Mesenchymal stem cell (in vitro differentiated cells and primary cell): Measurements from ENCODE around the gene TMEM185B.
A peak's percentile ranks its signal among the peaks of the same experiment; 100 is the strongest.
"Not testable (repeated sequence)": the region's sequence is repeated elsewhere in the genome, so short reads cannot be mapped to it uniquely, and the experiment has no call there.

Source experiments
- DNase-seq: peaks from one replicate; pipeline ENCODE4 v3.0.0-alpha.2; 2013
- H2AFZ ChIP-seq: one replicate; pipeline ENCODE4 v1.6.1; 2013; ENCODE audit warnings: low read depth, mild to moderate bottlenecking, control low read depth, inconsistent platforms, low read length, moderate library complexity
- H2AK5ac ChIP-seq: 2 replicates; pipeline ENCODE4 v1.6.1; 2013; ENCODE audit warnings: low read length, moderate library complexity, mild to moderate bottlenecking, inconsistent platforms; ENCODE audit not compliant: severe bottlenecking
- H2BK120ac ChIP-seq: one replicate; pipeline ENCODE4 v1.6.1; 2013; ENCODE audit warnings: low read depth, mild to moderate bottlenecking, inconsistent platforms, low read length, moderate library complexity
- H2BK12ac ChIP-seq, 2 experiments: one replicate each; pipeline ENCODE4 v1.6.1; 2013; ENCODE audit warnings: inconsistent platforms in 2 of 2, low read length in 2 of 2, mild to moderate bottlenecking in 2 of 2, moderate library complexity in 2 of 2, control low read depth in 1 of 2
- H2BK15ac ChIP-seq: one replicate; pipeline ENCODE4 v1.6.1; 2013; ENCODE audit warnings: mild to moderate bottlenecking, low read depth, inconsistent platforms; ENCODE audit not compliant: poor library complexity, severe bottlenecking
- H2BK5ac ChIP-seq: 2 replicates; pipeline ENCODE4 v1.6.1; 2013; ENCODE audit warnings: low read depth, mild to moderate bottlenecking, low read length, control low read depth, inconsistent platforms; ENCODE audit not compliant: poor library complexity, severe bottlenecking
- H3K14ac ChIP-seq, 2 experiments: one replicate each; pipeline ENCODE4 v1.6.1; 2013; ENCODE audit warnings: inconsistent platforms in 2 of 2, low read length in 2 of 2, control low read depth in 1 of 2, mild to moderate bottlenecking in 1 of 2, moderate library complexity in 1 of 2
- H3K18ac ChIP-seq, 2 experiments: one replicate each; pipeline ENCODE4 v1.6.1; 2013; ENCODE audit warnings: inconsistent platforms in 2 of 2, low read length in 2 of 2, control low read depth in 1 of 2, low read depth in 1 of 2, mild to moderate bottlenecking in 1 of 2
- H3K23ac ChIP-seq, 2 experiments: one replicate each; pipeline ENCODE4 v1.6.1; 2013; ENCODE audit warnings: inconsistent platforms in 2 of 2, low read length in 2 of 2, mild to moderate bottlenecking in 2 of 2, moderate library complexity in 2 of 2, control low read depth in 1 of 2
- H3K27ac ChIP-seq: 2 replicates; pipeline ENCODE4 v1.5.1; 2013; ENCODE audit warnings: mild to moderate bottlenecking, moderate library complexity, low read length, control low read depth, inconsistent platforms; ENCODE audit not compliant: poor library complexity, severe bottlenecking
- H3K27me3 ChIP-seq, 2 experiments: 2 replicates each; pipeline versions ENCODE4 v1.6.1 to v1.7.0; 2013; ENCODE audit warnings: low read length in 2 of 2, mild to moderate bottlenecking in 2 of 2, moderate library complexity in 2 of 2, control low read depth in 1 of 2, inconsistent platforms in 1 of 2; ENCODE audit not compliant: control insufficient read depth in 1 of 2, insufficient read depth in 1 of 2
- H3K36me3 ChIP-seq, 2 experiments: 2 replicates each; pipeline versions ENCODE4 v1.6.1 to v1.7.0; 2013; ENCODE audit warnings: low read length in 2 of 2, control low read depth in 1 of 2, inconsistent platforms in 1 of 2, low read depth in 1 of 2, mild to moderate bottlenecking in 1 of 2; ENCODE audit not compliant: insufficient read depth in 2 of 2, control insufficient read depth in 1 of 2
- H3K4ac ChIP-seq, 2 experiments: one replicate each; pipeline ENCODE4 v1.6.1; 2013; ENCODE audit warnings: inconsistent platforms in 2 of 2, low read length in 2 of 2, mild to moderate bottlenecking in 2 of 2, moderate library complexity in 2 of 2, control low read depth in 1 of 2, low read depth in 1 of 2
- H3K4me1 ChIP-seq: 2 replicates; pipeline ENCODE4 v1.6.1; 2013; ENCODE audit warnings: low read depth, low read length, control low read depth; ENCODE audit not compliant: control insufficient read depth, insufficient read depth
- H3K4me2 ChIP-seq: 2 replicates; pipeline ENCODE4 v1.6.1; 2013; ENCODE audit warnings: low read length, mild to moderate bottlenecking, inconsistent platforms; ENCODE audit not compliant: poor library complexity, severe bottlenecking
- H3K4me3 ChIP-seq, 2 experiments: 2 replicates each; pipeline versions ENCODE4 v1.5.1 to v1.7.0; 2013; ENCODE audit warnings: low read length in 2 of 2, mild to moderate bottlenecking in 2 of 2, control low read depth in 1 of 2, low read depth in 1 of 2; ENCODE audit not compliant: insufficient read depth in 1 of 2
- H3K79me1 ChIP-seq: replicated peaks from 2 replicates; pipeline ENCODE4 v1.6.1; 2013; ENCODE audit warnings: mild to moderate bottlenecking, control low read depth, low read length, inconsistent platforms; ENCODE audit not compliant: poor library complexity, severe bottlenecking
- H3K9ac ChIP-seq: 2 replicates; pipeline ENCODE4 v1.7.0; 2013; ENCODE audit warnings: mild to moderate bottlenecking, low read length, moderate library complexity
- H3K9me3 ChIP-seq: 2 replicates; pipeline ENCODE4 v1.7.0; 2013; ENCODE audit warnings: mild to moderate bottlenecking, low read length; ENCODE audit not compliant: control insufficient read depth
- H4K8ac ChIP-seq: one replicate; pipeline ENCODE4 v1.6.1; 2013; ENCODE audit warnings: inconsistent platforms, mild to moderate bottlenecking, low read length, moderate library complexity
- H4K91ac ChIP-seq: one replicate; pipeline ENCODE4 v1.6.1; 2013; ENCODE audit warnings: mild to moderate bottlenecking, low read length, inconsistent platforms
- WGBS: methylation state at CpG from one replicate; pipeline ENCODE4 v1.1.7; 2013; ENCODE audit warnings: mixed read lengths; 5-methylcytosine and 5-hydroxymethylcytosine counted together

The TMEM185B gene

GRCh38 chr2:120236791-120237190, 13.6 kb upstream of the TMEM185B start:
- Histone ChIP-seq H3K14ac (no peak overlapping the region), H3K4me1 (peaks cover 28% of the 10 kb centered on the region), H4K8ac (no peak overlapping the region), H3K27me3 (no peaks in the 10 kb centered on the region), H3K4ac (peak overlapping the region in 1 of 2 experiments; percentile 44), H3K18ac (no peak overlapping the region), H2AK5ac (peak overlapping the region; percentile 29), H3K27ac (no peak overlapping the region), H3K9me3 (no peaks in the 10 kb centered on the region), H3K9ac (no peak overlapping the region), H3K4me2 (no peak overlapping the region), H3K79me1 (no peaks in the 10 kb centered on the region), H2BK5ac (no peak overlapping the region), H3K23ac (no peak overlapping the region), H3K4me3 (no peak overlapping the region), H2BK12ac (no peak overlapping the region), H2BK15ac (no peak overlapping the region), H3K36me3 (no peaks in the 10 kb centered on the region), H4K91ac (peak overlapping the region; percentile 39), H2BK120ac (no peak overlapping the region), H2AFZ (no peak overlapping the region)
- 82% methylated on average over 3 of the region's 5 CpGs for WGBS
- DNase-seq, result no peak

GRCh38 chr2:120236316-120236715, 13.1 kb upstream of the TMEM185B start:
- H2BK120ac ChIP-seq, result no peak overlapping the region
- H3K9me3 ChIP-seq, result no peaks in the 10 kb centered on the region
- H3K79me1 ChIP-seq, result no peaks in the 10 kb centered on the region
- H2BK15ac ChIP-seq, result no peak overlapping the region
- H3K4me2 ChIP-seq, result no peak overlapping the region
- H3K27ac ChIP-seq, result no peak overlapping the region
- H3K4me3 ChIP-seq, result no peak overlapping the region
- H2AFZ ChIP-seq, result no peak overlapping the region
- H3K27me3 ChIP-seq, result no peaks in the 10 kb centered on the region
- no peaks in the 10 kb centered on the region for H3K36me3 ChIP-seq
- H4K91ac ChIP-seq, result no peak overlapping the region
- H4K8ac ChIP-seq, result no peak overlapping the region
- no peak overlapping the region for H2AK5ac ChIP-seq
- H3K4ac ChIP-seq, result no peak overlapping the region
- H3K9ac ChIP-seq, result no peak overlapping the region
- H3K14ac ChIP-seq, result peak overlapping the region in 1 of 2 experiments; percentile 59
- no peak overlapping the region for H2BK12ac ChIP-seq
- H3K4me1 ChIP-seq, result peaks cover 28% of the 10 kb centered on the region
- no peak overlapping the region for H3K23ac ChIP-seq
- H2BK5ac ChIP-seq, result no peak overlapping the region
- no peak overlapping the region for H3K18ac ChIP-seq
- 94% methylated on average over 10 of the region's 10 CpGs for WGBS
- no peak for DNase-seq

- Histone ChIP-seq H2BK5ac (no peak overlapping the region), H3K23ac (no peak overlapping the region)
These were observed 12.5 kb upstream of the TMEM185B start for GRCh38 chr2:120235681-120236080.

GRCh38 chr2:120235158-120235557, 12.0 kb upstream of the TMEM185B start:
- not testable (repeated sequence) for DNase-seq, H2BK120ac ChIP-seq, H3K27ac ChIP-seq, H3K23ac ChIP-seq, H2AK5ac ChIP-seq, H3K9ac ChIP-seq, H3K4me2 ChIP-seq, H3K9me3 ChIP-seq, H3K14ac ChIP-seq, H3K27me3 ChIP-seq, H2BK12ac ChIP-seq, H3K4ac ChIP-seq, H2AFZ ChIP-seq, H3K4me3 ChIP-seq, H4K91ac ChIP-seq, H3K79me1 ChIP-seq, H4K8ac ChIP-seq, H2BK5ac ChIP-seq, H3K18ac ChIP-seq, H3K36me3 ChIP-seq, H2BK15ac ChIP-seq
- H3K4me1 ChIP-seq, result peaks cover 28% of the 10 kb centered on the region
- 95% methylated on average over 2 of the region's 2 CpGs for WGBS

More at GRCh38 chr2:120235681-120236080, 12.5 kb upstream of the TMEM185B start:
- Histone ChIP-seq H2BK12ac (no peak overlapping the region), H3K27ac (no peak overlapping the region), H3K9me3 (no peaks in the 10 kb centered on the region), H3K4me2 (no peak overlapping the region), H3K79me1 (no peaks in the 10 kb centered on the region), H2BK120ac (no peak overlapping the region), H3K4me3 (no peak overlapping the region), H2AK5ac (no peak overlapping the region), H3K36me3 (no peaks in the 10 kb centered on the region), H2BK15ac (no peak overlapping the region), H3K18ac (no peak overlapping the region), H3K4ac (no peak overlapping the region), H3K9ac (no peak overlapping the region), H2AFZ (no peak overlapping the region), H4K8ac (no peak overlapping the region), H3K14ac (no peak overlapping the region), H3K4me1 (peaks cover 28% of the 10 kb centered on the region), H4K91ac (no peak overlapping the region), H3K27me3 (no peaks in the 10 kb centered on the region)
- no peak for DNase-seq
- WGBS, result 93% methylated on average over 6 of the region's 6 CpGs
